GM18526 (cell line): ENCODE results near the gene CSNK1A1.

Experiments
- POLR2A ChIP-seq: IDR thresholded peaks from 3 replicates; pipeline ENCODE4 v1.6.1; 2011; ENCODE audit not compliant: insufficient read length; ENCODE audit errors: extremely low read depth

The CSNK1A1 gene

DNA sequence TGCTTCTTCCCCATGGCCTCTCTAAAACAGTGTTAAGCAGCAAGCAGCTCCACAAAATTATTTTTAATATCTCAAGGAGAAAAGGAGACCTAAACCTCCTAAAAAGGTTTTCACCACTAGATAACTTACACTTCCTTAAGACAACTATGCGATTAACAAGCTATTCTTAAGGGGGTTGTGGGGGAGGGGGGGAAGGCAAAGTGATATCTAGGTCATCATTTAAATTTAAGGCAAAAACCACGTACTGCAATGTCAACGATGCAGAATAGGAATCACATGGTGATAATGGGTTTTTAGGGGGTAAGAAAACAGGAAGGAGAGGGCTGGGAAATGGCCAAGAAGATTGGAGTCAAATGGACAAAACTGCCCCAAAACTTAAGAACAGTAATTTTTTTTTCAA lies 32.6 kb downstream of the CSNK1A1 start:
- no peak for TF ChIP-seq POLR2A

DNA sequence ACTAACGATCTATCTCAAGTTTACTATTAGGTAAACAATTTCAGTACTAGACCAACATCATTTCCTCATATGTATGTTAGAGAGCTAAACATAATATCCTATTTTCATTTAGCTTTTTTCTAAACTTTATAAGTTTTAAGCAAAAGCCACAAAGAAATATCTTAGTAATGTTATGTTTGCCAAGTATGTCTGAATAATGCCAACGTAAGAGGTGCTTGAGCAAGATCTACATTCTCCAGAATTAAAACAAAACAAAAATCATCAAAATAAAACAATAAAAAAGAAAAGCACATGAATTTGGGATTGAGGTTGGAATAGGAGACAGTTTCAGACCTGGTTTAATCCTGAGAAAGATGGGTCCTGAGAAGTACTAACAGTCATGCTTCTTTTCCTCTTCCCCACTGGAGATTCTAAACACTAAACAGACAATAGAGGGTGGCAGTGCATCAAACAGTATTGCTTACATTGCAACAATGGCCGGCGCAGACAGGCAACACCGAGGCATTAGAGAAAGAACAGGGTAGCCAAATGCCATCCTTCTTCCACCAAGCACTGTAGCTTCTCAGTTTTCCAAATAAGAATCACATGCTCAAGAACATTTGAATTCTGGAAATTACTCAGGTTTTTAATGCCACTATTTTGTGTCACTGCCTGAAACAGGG lies 33.6 kb downstream of the CSNK1A1 start:
- TF ChIP-seq POLR2A, result no peak

DNA sequence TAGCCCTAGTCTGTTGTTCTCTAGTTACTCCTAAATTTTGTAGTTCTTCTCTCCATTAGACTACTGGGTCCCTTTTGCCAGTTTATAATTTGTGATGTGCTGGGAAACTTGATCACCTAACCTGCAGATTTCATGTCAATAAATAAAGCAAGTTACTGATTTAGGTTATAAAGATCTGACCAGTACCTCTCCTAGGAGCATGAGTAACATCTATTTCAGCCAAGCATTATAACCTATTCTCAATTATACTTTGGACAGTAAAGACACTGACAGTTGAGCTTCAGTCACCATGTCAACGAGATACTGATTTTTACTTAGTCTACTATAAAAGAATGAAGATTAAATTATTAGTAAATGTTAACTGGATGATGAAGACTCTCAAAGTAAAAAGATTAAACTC lies 36.7 kb downstream of the CSNK1A1 start:
- TF ChIP-seq POLR2A, result no peak

DNA sequence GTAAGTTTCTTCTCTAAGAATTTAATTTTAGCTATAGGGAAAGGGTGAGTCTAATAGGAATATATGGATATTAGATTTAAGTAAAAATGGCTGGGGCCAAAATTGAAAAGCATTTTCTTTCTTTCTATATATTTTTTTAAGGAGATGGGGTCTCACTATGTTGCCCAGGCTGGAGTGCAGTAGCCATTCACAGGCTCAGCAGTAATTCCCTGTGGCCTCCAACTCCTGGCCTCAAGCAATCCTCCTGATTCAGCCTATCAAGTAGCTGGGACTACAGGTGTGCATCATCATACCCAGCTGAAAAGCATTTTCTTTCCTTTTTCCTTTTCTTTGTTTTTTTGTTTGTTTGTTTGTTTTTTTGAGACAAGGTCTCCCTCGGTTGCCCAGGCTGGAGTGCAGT lies 41.1 kb downstream of the CSNK1A1 start:
- no peak for TF ChIP-seq POLR2A

GRCh38 chr5:149504677-149505076 lies 46.6 kb downstream of the CSNK1A1 start:
- TF ChIP-seq POLR2A, result no peak

DNA sequence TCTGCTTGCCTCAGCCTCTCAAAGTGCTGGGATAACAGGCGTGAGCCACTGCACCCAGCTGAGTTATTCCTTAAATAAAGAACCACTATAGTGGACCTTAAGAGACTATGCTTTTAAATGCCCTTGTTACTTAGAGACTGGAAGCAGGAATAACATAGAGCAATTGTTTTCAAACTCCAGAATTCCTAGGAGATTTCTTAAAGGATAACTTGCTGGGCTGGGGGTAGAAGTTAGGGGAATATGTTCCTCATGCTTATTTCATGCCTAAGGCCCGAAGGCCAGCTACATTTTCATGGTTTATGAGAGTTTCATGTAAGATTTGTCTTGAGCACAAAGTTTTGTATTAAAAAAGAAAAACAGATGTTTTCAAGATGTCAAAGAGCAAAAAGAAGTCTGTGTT lies 48.2 kb downstream of the CSNK1A1 start:
- no peak for TF ChIP-seq POLR2A

DNA sequence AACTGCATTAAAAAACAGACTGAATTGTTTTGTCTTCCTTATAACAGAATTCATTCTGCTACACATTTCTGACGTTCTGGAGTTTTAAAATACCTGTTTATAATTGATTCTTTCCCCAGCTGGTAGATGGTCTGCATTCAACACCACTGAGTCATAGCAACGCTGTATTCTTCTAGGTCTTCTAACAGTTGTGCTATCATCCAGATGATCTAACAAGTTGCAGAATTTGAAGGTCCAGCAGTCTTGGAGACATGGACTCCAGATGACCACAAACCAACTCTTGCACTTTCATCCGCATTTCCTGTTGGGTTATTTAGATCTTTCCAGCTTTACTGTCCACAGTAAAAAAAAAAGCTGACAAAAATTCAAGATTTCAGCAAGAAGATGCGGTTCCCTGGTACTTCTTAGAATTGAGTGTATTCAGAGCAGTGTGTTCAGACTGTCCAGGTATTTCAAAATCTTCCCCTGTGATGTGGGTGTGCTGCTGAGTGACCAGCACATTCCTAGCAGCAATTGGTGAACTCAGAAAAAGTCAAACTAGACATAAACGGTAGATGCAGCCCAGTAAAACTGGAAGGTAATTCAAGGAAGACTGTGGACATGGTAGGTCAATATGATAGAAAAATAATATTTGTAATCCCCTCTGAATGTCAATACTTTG lies 50.2 kb downstream of the CSNK1A1 start:
- TF ChIP-seq POLR2A, result no peak

- no peak for TF ChIP-seq POLR2A
Measured at GRCh38 chr5:149498724-149499336, 52.4 kb downstream of the CSNK1A1 start.

- TF ChIP-seq POLR2A, result no peak
Measured at GRCh38 chr5:149497357-149497756, 53.9 kb downstream of the CSNK1A1 start.

- TF ChIP-seq POLR2A, result no peak
Measured at GRCh38 chr5:149496917-149497316, 54.3 kb downstream of the CSNK1A1 start.

GRCh38 chr5:149496166-149496565 lies 55.1 kb downstream of the CSNK1A1 start:
- no peak for TF ChIP-seq POLR2A

DNA sequence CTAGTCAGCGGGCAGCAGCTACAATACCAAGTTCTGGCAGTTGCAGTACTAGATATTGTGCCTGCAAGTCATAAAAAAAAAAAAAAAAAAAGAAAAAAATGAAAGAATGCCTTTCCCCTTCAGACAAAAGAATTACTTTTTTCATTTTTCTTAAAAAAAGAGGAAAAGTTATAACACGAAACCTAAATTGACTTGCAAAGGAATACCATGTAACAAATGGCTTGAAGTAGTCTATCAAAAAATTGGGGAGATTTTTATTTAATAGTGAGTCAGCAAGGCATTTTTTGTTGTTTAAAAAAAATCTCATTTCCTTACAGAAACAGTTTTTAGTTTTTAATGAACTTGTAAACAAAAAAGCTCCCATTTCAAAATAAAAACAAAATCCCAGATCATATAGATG lies 55.6 kb downstream of the CSNK1A1 start:
- TF ChIP-seq POLR2A, result no peak

DNA sequence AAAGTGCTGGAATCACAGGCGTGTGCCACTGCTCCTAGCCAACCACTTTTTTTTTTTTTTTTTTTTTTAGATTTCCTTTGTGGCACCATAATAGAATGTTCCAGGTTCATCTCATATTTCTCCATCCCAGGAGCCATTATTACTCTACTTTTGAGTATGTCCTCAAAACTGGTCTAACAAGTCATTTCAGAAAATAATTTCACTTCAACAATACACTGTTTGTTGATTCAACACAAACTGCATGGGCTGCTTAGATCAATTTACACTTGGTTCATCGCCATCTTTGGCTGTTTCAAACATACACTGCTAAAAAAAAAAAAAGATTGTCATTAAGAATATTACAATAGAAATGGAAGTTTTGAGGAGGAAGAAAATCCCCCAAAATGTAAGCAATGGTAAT lies 57.9 kb downstream of the CSNK1A1 start:
- TF ChIP-seq POLR2A, result no peak

- no peak for TF ChIP-seq POLR2A
Measured at GRCh38 chr5:149492781-149493180, 58.5 kb downstream of the CSNK1A1 start.

GRCh38 chr5:149490599-149491485 lies 60.4 kb downstream of the CSNK1A1 start:
- TF ChIP-seq POLR2A, result no peak
